Measurements from ENCODE around the gene HTR6. TPM values are rescaled to one million over a fixed set of nuclear protein-coding genes. Genes with fewer than 3 reads are reported as not detected.
A peak's percentile ranks its signal among the peaks of the same experiment; 100 is the strongest.

HTR6 gene
- total RNA-seq, 1 donor from 2014 or later, result not detected

- H3K36me3 Mint-ChIP-seq (ENCODE audit: low read depth), result no peaks in the 10 kb centered on the region
- H3K27me3 Mint-ChIP-seq (ENCODE audit: low read depth), result peaks cover 31% of the 10 kb centered on the region
- TF ChIP-seq, protein P1, sequence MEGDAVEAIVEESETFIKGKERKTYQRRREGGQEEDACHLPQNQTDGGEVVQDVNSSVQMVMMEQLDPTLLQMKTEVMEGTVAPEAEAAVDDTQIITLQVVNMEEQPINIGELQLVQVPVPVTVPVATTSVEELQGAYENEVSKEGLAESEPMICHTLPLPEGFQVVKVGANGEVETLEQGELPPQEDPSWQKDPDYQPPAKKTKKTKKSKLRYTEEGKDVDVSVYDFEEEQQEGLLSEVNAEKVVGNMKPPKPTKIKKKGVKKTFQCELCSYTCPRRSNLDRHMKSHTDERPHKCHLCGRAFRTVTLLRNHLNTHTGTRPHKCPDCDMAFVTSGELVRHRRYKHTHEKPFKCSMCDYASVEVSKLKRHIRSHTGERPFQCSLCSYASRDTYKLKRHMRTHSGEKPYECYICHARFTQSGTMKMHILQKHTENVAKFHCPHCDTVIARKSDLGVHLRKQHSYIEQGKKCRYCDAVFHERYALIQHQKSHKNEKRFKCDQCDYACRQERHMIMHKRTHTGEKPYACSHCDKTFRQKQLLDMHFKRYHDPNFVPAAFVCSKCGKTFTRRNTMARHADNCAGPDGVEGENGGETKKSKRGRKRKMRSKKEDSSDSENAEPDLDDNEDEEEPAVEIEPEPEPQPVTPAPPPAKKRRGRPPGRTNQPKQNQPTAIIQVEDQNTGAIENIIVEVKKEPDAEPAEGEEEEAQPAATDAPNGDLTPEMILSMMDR (conservative IDR thresholded peaks at IDR 0.05), result no peak
- no peaks in the 10 kb centered on the region for H3K9me3 Mint-ChIP-seq
- H3K4me3 Mint-ChIP-seq, result no peak overlapping the region
- peaks cover 10% of the 10 kb centered on the region for H3K4me1 Mint-ChIP-seq
- H3K27ac Mint-ChIP-seq (ENCODE audit: unreplicated experiment), result no peak overlapping the region
- no peak for DNase-seq (ENCODE audit: low read depth, low spot score)
These were observed 16.0 kb upstream of the HTR6 start for GRCh38 chr1:19648689-19649088.

GRCh38 chr1:19650416-19651140 is 14.1 kb upstream of the HTR6 start:
- Mint-ChIP-seq H3K9me3 (no peaks in the 10 kb centered on the region), H3K4me3 (no peak overlapping the region), H3K27ac (ENCODE audit: unreplicated experiment) (no peak overlapping the region)

GRCh38 chr1:19651141-19651737 is 13.4 kb upstream of the HTR6 start:
- peaks cover 14% of the 10 kb centered on the region for H3K27me3 Mint-ChIP-seq (ENCODE audit: low read depth)
- no peak overlapping the region for H3K4me3 Mint-ChIP-seq
- peaks cover 10% of the 10 kb centered on the region for H3K4me1 Mint-ChIP-seq
- no peaks in the 10 kb centered on the region for H3K36me3 Mint-ChIP-seq (ENCODE audit: low read depth)
- TF ChIP-seq, protein P1 (conservative IDR thresholded peaks at IDR 0.05), result peak; percentile 72
- H3K9me3 Mint-ChIP-seq, result no peaks in the 10 kb centered on the region
- DNase-seq (ENCODE audit: low read depth, low spot score), result peak; percentile 54
- no peak overlapping the region for H3K27ac Mint-ChIP-seq (ENCODE audit: unreplicated experiment)

More at GRCh38 chr1:19650416-19651140, 14.1 kb upstream of the HTR6 start:
- no peak for DNase-seq (ENCODE audit: low read depth, low spot score)
- TF ChIP-seq, protein P1 (conservative IDR thresholded peaks at IDR 0.05), result no peak
- peaks cover 20% of the 10 kb centered on the region for H3K27me3 Mint-ChIP-seq (ENCODE audit: low read depth)
- no peaks in the 10 kb centered on the region for H3K36me3 Mint-ChIP-seq (ENCODE audit: low read depth)
- peaks cover 10% of the 10 kb centered on the region for H3K4me1 Mint-ChIP-seq

DNA sequence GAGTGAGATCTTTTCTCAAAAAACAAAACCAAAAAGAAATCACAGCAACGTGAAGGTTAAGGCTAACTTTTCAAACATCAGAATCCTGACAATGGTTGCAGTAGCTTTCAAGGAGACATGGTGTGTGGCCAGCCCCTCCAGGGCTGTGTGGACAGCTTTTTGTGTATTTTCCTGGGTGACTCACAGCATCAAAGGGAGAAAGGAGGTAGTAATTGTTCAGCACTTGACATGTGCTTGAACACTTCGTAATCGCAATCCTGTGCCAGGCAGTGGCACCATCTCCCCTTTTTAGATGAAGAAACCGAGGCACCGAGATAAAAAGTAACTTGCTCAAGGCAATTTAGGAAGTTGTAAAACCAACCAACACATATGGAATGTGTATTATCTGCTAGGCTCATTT is 10.3 kb upstream of the HTR6 start:
- H3K4me3 Mint-ChIP-seq, result no peak overlapping the region
- TF ChIP-seq, protein P1 (conservative IDR thresholded peaks at IDR 0.05), result no peak
- H3K4me1 Mint-ChIP-seq, result peaks cover 16% of the 10 kb centered on the region
- H3K27me3 Mint-ChIP-seq (ENCODE audit: low read depth), result peaks cover 2% of the 10 kb centered on the region
- no peak for DNase-seq (ENCODE audit: low read depth, low spot score)
- H3K27ac Mint-ChIP-seq (ENCODE audit: unreplicated experiment), result peak overlapping the region; percentile 30
- H3K9me3 Mint-ChIP-seq, result no peaks in the 10 kb centered on the region
- H3K36me3 Mint-ChIP-seq (ENCODE audit: low read depth), result no peaks in the 10 kb centered on the region

- no peak overlapping the region for H3K27ac Mint-ChIP-seq (ENCODE audit: unreplicated experiment)
- no peak overlapping the region for H3K4me3 Mint-ChIP-seq
- H3K36me3 Mint-ChIP-seq (ENCODE audit: low read depth), result no peaks in the 10 kb centered on the region
- H3K27me3 Mint-ChIP-seq (ENCODE audit: low read depth), result peaks cover 6% of the 10 kb centered on the region
- no peak for DNase-seq (ENCODE audit: low read depth, low spot score)
- H3K9me3 Mint-ChIP-seq, result no peaks in the 10 kb centered on the region
- TF ChIP-seq, protein P1 (conservative IDR thresholded peaks at IDR 0.05), result no peak
- H3K4me1 Mint-ChIP-seq, result peaks cover 21% of the 10 kb centered on the region
These were observed 9.6 kb upstream of the HTR6 start for GRCh38 chr1:19654886-19655717.
